ENCODE measurements around the gene MSS51.
"Not testable (repeated sequence)": the region's sequence is repeated elsewhere in the genome, so short reads cannot be mapped to it uniquely, and the experiment has no call there.

MSS51 gene

DNA sequence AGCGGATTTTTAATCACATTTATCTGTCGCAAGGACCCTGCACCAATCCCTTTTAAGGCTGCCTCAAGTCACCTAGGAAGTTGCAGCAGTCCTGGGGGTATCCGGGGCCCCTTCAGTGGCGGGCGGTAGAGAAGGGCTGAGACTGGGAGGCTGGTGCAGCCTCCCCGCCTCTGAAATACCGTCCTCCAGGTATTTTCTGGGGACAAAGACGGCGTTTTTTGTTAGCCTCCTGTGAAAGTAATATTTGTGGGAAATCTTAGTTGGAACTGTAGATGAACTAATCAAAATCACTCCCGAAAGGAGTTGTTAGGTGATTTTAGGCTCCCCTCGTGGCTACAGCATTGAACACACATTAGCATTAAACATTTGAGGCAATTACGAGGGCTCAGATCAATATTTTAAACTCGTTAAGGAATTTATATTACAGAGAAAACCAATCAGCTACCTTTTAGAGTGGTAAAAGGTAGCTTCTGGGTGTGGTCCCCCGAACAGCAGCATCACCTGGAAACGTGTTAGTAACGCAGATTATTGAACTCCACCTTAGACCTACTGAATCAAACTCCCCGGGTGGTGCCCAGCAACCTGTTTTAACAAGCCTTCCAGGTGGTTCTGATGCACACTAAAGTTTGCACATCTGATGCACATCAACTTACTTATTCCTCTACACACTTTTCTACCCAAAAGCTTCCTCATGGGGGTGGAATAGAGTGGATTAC lies 19.0 kb downstream of the MSS51 start:
- DNase-seq (ENCODE audit: low read depth, low spot score): no peak

DNA sequence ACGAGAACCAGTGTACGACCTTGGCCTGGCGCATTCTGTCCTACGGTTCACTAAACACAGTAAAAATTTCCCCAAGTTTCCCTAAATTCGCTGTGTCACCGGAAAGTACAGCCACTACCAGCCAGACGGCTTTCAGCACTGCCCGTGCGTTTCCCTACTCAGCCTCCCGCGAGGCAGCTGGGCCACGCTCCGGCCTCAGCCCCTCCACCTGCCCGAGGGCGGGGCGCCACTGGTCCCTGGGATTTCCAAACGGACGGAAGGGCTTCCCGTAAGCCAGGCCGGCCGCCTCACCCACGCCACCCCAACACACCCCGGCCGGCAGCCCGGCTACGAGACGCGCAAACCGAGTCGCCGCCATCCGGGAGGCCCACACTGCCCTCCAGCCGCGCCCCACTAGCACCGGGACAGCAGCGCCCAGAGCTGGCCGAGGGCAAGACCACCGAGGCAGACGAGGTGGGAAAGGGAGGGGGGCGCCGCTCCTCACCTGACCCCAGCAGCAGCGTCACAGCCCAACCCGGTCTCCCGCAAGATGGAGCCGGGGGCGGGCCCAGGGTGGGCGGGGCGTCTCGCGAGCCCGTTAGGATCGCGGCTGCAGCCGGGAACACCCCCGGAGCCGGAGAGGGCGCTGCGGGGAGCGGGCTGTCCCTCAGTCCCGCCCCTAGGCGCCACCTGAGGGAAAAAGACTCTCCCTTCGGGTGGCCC lies 19.7 kb downstream of the MSS51 start, which contains the start of gene ANXA7:
Gene ANXA7, minus strand, starts transcription at position 531 of the 702 bp plus-strand sequence. CDS start 13,202 bp downstream, outside the sequence.
- peak; percentile 52 for DNase-seq (ENCODE audit: low read depth, low spot score)

- DNase-seq (ENCODE audit: low read depth, low spot score): no peak
Measured at GRCh38 chr10:73413108-73413527, 20.2 kb downstream of the MSS51 start.

GRCh38 chr10:73410897-73411296 lies 22.5 kb downstream of the MSS51 start:
- DNase-seq (ENCODE audit: low read depth, low spot score): no peak

- no peak for DNase-seq (ENCODE audit: low read depth, low spot score)
Measured at GRCh38 chr10:73408978-73409521, 24.3 kb downstream of the MSS51 start.

DNA sequence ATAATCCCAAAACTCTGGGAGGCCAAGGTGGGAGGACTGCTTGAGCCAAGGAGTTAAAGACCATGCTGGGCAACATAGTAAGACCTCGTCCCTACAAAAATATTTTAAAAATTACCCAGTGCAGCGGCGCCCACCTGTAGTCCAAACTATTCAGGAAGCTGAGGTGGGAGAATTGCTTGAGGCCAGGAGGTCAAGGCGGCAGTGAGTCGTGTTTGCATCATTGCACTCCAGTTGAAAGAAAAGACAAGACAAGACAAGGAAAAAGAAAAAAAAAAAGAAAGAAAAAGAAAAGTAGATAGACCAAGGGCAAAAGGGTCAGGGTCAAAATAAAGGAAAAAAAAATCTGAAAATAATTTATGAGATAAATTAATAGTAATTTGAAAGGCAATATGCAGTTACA lies 25.3 kb downstream of the MSS51 start:
- no peak for DNase-seq (ENCODE audit: low read depth, low spot score)

GRCh38 chr10:73407495-73407894 lies 25.9 kb downstream of the MSS51 start:
- DNase-seq (ENCODE audit: low read depth, low spot score): no peak

DNA sequence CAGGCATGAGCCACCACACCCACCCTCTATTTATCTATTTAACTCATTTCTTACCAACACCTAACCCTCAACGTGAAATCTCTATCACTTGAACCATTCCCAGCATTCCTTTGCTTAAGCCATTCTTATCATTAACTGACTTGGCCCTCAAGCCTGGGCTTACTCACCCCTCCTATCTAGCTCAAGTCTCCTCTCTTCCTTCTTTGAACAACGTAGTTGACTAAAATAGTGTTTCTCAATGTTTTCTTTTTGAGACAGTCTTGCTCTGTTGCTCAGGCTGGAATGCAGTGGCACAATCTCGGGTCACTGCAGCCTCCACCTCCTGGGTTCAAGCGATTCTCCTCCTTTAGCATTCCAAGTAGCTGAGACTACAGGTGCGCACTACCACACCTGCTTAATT lies 26.5 kb downstream of the MSS51 start:
- no peak for DNase-seq (ENCODE audit: low read depth, low spot score)

GRCh38 chr10:73405556-73405955 lies 27.8 kb downstream of the MSS51 start:
- no peak for DNase-seq (ENCODE audit: low read depth, low spot score)

GRCh38 chr10:73404690-73405089 lies 28.7 kb downstream of the MSS51 start:
- DNase-seq (ENCODE audit: low read depth, low spot score): no peak

DNA sequence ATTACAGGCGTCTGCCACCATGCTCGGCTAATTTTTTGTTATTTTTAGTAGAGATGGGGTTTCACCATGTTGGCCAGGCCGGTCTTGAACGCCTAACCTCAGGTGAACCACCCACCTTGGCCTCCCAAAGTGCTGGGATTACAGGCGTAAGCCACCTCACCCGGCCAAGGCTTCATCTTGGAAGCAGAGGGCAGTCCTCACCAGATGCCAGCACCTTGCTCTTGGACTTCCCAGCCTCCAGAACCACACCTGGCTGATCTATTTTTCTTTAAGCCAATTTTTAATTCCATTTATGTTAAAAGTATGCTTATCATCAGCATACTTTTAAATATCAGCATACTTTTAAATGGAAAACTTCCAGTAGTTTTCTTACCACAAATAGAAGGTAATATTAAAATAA lies 31.7 kb downstream of the MSS51 start:
- DNase-seq (ENCODE audit: low read depth, low spot score): no peak

- no peak for DNase-seq (ENCODE audit: low read depth, low spot score)
Measured at GRCh38 chr10:73399063-73399462, 34.3 kb downstream of the MSS51 start.

DNA sequence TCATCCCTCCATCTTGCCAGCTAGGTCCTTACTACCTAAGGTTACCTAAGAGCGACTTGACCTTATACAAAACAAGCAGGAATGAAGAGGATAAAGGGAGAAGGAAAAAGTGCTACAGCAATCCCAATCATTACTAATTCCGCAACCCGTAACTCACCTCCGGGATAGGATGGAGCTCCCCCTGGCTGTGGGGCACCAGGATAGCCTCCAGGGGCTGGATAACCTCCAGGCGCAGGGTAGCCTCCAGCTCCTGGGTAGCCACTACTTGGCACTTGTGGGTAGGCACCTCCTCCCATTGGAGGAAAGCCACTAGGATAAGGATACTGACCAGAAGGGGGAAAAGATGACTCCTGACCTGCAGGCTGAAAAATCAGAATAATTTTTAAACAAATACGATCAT lies 35.3 kb downstream of the MSS51 start:
- no peak for DNase-seq (ENCODE audit: low read depth, low spot score)

DNA sequence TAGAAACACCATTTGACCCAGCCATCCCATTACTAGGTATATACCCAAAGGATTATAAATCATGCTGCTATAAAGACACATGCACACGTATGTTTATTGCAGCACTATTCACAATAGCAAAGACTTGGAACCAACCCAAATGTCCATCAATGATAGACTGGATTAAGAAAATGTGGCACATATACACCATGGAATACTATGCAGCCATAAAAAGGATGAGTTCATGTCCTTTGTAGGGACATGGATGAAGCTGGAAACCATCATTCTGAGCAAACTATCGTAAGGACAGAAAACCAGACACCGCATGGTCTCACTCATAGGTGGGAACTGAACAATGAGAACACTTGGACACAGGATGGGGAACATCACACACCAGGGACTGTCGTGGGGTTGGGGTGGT lies 39.0 kb downstream of the MSS51 start:
- DNase-seq (ENCODE audit: low read depth, low spot score): not testable (repeated sequence)

GRCh38 chr10:73388228-73388627 lies 45.1 kb downstream of the MSS51 start:
- DNase-seq (ENCODE audit: low read depth, low spot score): no peak

DNA sequence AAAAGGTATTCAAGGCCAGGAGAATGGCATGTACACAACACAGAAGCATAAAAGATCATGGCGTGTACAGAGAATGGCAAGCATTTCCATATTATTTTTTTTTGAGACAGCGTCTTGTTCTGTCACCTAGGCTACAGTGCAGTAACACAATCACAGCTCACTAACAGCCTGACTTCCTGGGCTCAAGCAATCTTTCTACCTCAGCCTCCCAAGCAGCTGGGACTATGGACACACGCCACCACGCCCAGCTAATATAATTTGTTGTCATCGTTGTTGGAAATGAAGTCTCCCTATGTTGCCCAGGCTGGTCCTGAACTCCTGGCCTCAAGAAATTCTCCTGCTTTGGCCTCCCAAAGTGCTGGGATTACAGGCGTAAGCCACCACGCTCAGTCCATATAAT lies 46.8 kb downstream of the MSS51 start:
- DNase-seq (ENCODE audit: low read depth, low spot score): no peak

- DNase-seq (ENCODE audit: low read depth, low spot score): no peak
Measured at GRCh38 chr10:73379064-73379748, 54.2 kb downstream of the MSS51 start.

GRCh38 chr10:73376679-73377078 lies 56.7 kb downstream of the MSS51 start:
- DNase-seq (ENCODE audit: low read depth, low spot score): no peak
